PC-9 (cell line): ENCODE results near the gene MMP25.

Source experiments
- CTCF ChIP-seq: fragments of 200-600 bp; sonication (generic); conservative IDR thresholded peaks from 2 replicates; pipeline ENCODE4 v1.6.1; 2017; ENCODE audit warnings: mixed run types, antibody characterized with exemption, mild to moderate bottlenecking, moderate library complexity
- EZH2 ChIP-seq: fragments of 200-600 bp; sonication (generic); IDR thresholded peaks from 2 replicates; pipeline ENCODE4 v1.8.0; 2017; ENCODE audit warnings: antibody characterized with exemption, low read depth

GRCh38 chr16:3075523-3075915 is 29.2 kb downstream of the MMP25 start:
- TF ChIP-seq CTCF: no peak
- TF ChIP-seq EZH2: no peak
